T-helper 17 cell (primary cell): Measurements from ENCODE around the gene UPF1. TPM values are rescaled to one million over a fixed set of nuclear protein-coding genes. Genes with fewer than 3 reads are reported as not detected.
A peak's percentile ranks its signal among the peaks of the same experiment; 100 is the strongest.

Experiments
- ATAC-seq: fragments of 150-1000 bp; cut with Tn5 transposase; 2 replicates; pipeline ENCODE4 v1.10.0; 2021; ENCODE audit warnings: mild to moderate bottlenecking, moderate library complexity
- DNase-seq, 3 donors: peaks; one replicate each; pipeline versions ENCODE4 v3.0.0 to v3.0.0-alpha.2; 2020 to 2021
- H3K9me3 ChIP-seq: one replicate; pipeline ENCODE4 v1.7.0; 2013; ENCODE audit warnings: low read length, mild to moderate bottlenecking; ENCODE audit not compliant: control insufficient read depth, poor library complexity, severe bottlenecking
- H3K27ac Mint-ChIP-seq: one replicate; pipeline ENCODE4 v1.8.0; 2022; ENCODE audit warnings: mild to moderate bottlenecking, moderate library complexity, mixed read lengths
- H3K27me3 Mint-ChIP-seq: one replicate; pipeline ENCODE4 v1.8.0; 2022; ENCODE audit warnings: mixed read lengths
- H3K36me3 Mint-ChIP-seq: one replicate; pipeline ENCODE4 v1.8.0; 2022; ENCODE audit warnings: low read depth, mixed read lengths
- H3K4me1 Mint-ChIP-seq: one replicate; pipeline ENCODE4 v1.8.0; 2022; ENCODE audit warnings: mild to moderate bottlenecking, mixed read lengths
- H3K4me3 Mint-ChIP-seq: one replicate; pipeline ENCODE4 v1.8.0; 2022; ENCODE audit warnings: mild to moderate bottlenecking, moderate library complexity, mixed read lengths
- total RNA-seq, 4 donors: library from RNA in 2 of 4; stranded (reverse) in 2 of 4; gene quantifications; one replicate each; pipeline ENCODE4 v1.2.3 and lab custom pipeline; 2022 to 2026

UPF1 gene
- total RNA-seq, 2 donors from 2014 or later, result 135 to 143 TPM

GRCh38 chr19:18889949-18890745 is 58.4 kb downstream of the UPF1 start:
- H3K4me1 Mint-ChIP-seq, result peaks cover 2% of the 10 kb centered on the region
- no peak overlapping the region for H3K27ac Mint-ChIP-seq
- peaks cover 8% of the 10 kb centered on the region for H3K27me3 Mint-ChIP-seq
- H3K4me3 Mint-ChIP-seq, result no peak overlapping the region
- ATAC-seq, result no peak
- DNase-seq, result no peak
- H3K36me3 Mint-ChIP-seq, result no peaks in the 10 kb centered on the region
- H3K9me3 ChIP-seq, result no peaks in the 10 kb centered on the region

DNA sequence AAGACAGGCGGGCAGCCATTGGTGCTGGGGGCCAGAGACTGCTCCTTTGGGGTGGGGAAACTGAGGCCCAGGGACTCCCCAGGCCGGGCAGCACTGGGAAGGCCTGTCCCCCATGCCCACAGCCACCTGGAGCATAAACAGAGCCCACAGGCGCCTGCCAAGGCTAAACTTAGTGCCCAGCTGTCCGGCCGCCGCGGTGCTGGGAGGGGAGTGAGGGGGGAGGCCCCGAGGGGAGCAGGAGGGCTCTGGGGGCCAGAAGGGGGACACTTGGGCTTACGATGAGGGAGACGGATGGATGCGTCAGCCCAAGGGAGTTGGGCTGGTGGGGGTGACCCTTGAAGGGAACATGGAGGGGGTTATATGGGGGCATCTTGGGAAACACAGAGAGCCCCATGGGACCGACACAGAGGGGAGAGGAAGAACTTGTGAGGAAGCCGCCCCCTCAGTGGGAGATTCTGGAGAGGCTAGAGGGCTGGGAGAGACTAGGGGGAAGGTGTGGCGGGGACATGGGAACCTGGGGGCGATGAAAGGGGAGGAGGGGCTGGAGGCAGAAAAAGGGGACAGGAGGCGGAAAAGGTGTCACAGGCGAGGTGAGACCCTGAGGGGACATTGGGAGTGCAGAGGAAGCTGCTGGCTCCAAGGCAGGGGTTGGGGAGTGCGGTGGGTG is 62.0 kb downstream of the UPF1 start:
- no peak overlapping the region for H3K27ac Mint-ChIP-seq
- H3K4me3 Mint-ChIP-seq, result no peak overlapping the region
- H3K9me3 ChIP-seq, result no peaks in the 10 kb centered on the region
- peaks cover 6% of the 10 kb centered on the region for H3K36me3 Mint-ChIP-seq
- no peak for ATAC-seq
- no peak for DNase-seq
- peaks cover 10% of the 10 kb centered on the region for H3K4me1 Mint-ChIP-seq
- H3K27me3 Mint-ChIP-seq, result peaks cover 26% of the 10 kb centered on the region

DNA sequence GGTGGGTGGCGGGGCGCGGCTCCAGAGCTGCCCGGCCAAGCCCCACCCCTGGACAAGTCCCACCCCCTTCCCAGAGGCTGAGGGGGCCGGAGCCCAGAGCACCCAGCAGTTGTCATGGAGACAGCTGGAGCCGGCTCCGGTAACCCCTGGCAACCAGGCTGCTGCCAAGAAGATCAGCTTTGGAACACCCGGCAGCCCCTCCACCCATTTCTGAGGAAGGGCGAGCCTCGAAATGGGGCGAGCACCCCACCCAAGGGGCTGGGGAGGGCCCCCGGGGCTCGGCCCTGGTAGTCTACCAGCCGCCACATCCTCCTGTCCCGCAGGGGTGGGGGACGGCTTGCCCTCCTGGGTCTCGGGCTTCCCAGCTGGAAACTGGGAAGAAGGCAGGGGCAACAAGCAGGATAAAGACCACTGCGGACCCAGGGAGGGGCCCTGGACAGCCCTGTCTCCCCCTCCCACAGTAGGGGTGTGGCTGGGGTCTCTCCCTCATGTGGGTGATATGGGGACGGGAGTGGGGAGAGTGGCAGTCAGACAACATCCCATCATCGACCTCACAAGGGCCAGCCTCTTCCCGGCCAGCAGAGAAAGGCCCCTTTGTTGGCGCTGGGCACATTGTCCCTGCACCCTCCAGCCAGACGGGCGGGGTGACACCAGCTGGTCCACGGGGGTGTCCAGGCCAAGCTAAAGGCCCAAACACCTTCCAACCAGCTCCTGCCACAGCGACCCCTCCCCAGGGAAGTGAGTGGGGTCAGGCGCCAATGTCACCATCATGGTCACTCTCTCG is 62.7 kb downstream of the UPF1 start:
- no peak overlapping the region for H3K27ac Mint-ChIP-seq
- peak overlapping the region; percentile 45 for H3K4me3 Mint-ChIP-seq
- ATAC-seq, result no peak
- peaks cover 26% of the 10 kb centered on the region for H3K27me3 Mint-ChIP-seq
- no peak for DNase-seq
- peaks cover 6% of the 10 kb centered on the region for H3K36me3 Mint-ChIP-seq
- H3K4me1 Mint-ChIP-seq, result peaks cover 10% of the 10 kb centered on the region
- H3K9me3 ChIP-seq, result no peaks in the 10 kb centered on the region

GRCh38 chr19:18895038-18895823 is 63.5 kb downstream of the UPF1 start:
- H3K4me1 Mint-ChIP-seq, result peaks cover 8% of the 10 kb centered on the region
- DNase-seq (no peak), ATAC-seq (no peak)
- H3K9me3 ChIP-seq, result no peaks in the 10 kb centered on the region
- peaks cover 19% of the 10 kb centered on the region for H3K27me3 Mint-ChIP-seq
- H3K36me3 Mint-ChIP-seq, result peaks cover 6% of the 10 kb centered on the region
- H3K4me3 Mint-ChIP-seq, result peak overlapping the region; percentile 45
- H3K27ac Mint-ChIP-seq, result no peak overlapping the region

DNA sequence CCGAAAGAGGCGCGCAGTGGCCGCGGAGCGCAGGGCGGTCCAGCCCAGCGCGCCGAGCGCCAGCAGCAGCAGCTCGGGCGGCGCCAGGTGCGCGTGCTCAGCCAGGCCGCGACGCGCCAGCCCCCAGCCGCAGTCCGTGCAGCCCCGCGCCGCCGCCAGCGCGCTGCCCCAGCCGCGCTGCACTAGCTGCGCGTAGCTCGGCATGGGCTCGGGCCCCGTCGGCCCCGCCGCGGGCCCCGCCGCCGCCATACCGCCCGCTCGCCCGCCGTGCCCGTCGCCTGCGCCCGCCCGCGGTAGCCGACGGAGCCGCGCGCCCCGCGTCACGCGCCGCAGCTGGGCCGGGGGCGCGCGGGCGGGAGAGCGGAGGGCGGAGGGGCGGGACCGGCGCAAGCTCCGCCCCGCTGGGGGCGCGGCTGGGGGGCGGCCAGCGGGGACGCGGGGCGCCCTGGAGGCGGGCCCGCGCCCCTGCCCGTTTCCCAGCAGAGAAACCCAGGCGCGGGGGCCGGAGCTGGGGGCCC is 64.1 kb downstream of the UPF1 start, which contains the start of gene CERS1:
Gene CERS1, minus strand, starts transcription at position 335 of the 518 bp plus-strand sequence. Its CDS starts 86 bp downstream, at position 249.
- DNase-seq (no peak), ATAC-seq (peak; percentile 27)
- Mint-ChIP-seq H3K36me3 (peaks cover 6% of the 10 kb centered on the region), H3K27me3 (peaks cover 18% of the 10 kb centered on the region), H3K4me3 (peak within 1 kb of the TSS; percentile 89), H3K4me1 (peaks cover 8% of the 10 kb centered on the region), H3K27ac (no peak within 1 kb of the TSS)
- H3K9me3 ChIP-seq, result no peaks in the 10 kb centered on the region

GRCh38 chr19:18896421-18896841 is 64.7 kb downstream of the UPF1 start:
- no peak for DNase-seq
- Mint-ChIP-seq H3K36me3 (peaks cover 6% of the 10 kb centered on the region), H3K4me3 (peak overlapping the region; percentile 89), H3K4me1 (peaks cover 8% of the 10 kb centered on the region), H3K27ac (no peak overlapping the region), H3K27me3 (peaks cover 18% of the 10 kb centered on the region)
- ATAC-seq, result no peak
- no peaks in the 10 kb centered on the region for H3K9me3 ChIP-seq

- ATAC-seq (peak; percentile 22), DNase-seq (no peak)
- Mint-ChIP-seq H3K4me1 (peaks cover 8% of the 10 kb centered on the region), H3K36me3 (peaks cover 6% of the 10 kb centered on the region), H3K27ac (no peak overlapping the region), H3K4me3 (peak overlapping the region; percentile 89), H3K27me3 (peaks cover 18% of the 10 kb centered on the region)
- H3K9me3 ChIP-seq, result no peaks in the 10 kb centered on the region
Observed at GRCh38 chr19:18897094-18898029, 65.6 kb downstream of the UPF1 start.

- Mint-ChIP-seq H3K36me3 (peaks cover 6% of the 10 kb centered on the region), H3K27ac (no peak overlapping the region), H3K4me1 (peaks cover 10% of the 10 kb centered on the region), H3K4me3 (no peak overlapping the region), H3K27me3 (peaks cover 18% of the 10 kb centered on the region)
- no peak for DNase-seq
- ATAC-seq, result no peak
- H3K9me3 ChIP-seq, result no peaks in the 10 kb centered on the region
Observed at GRCh38 chr19:18898081-18898606, 66.4 kb downstream of the UPF1 start.

- Mint-ChIP-seq H3K27ac (no peak overlapping the region), H3K4me1 (peaks cover 10% of the 10 kb centered on the region), H3K27me3 (peaks cover 18% of the 10 kb centered on the region), H3K4me3 (no peak overlapping the region), H3K36me3 (peaks cover 6% of the 10 kb centered on the region)
- no peak for ATAC-seq
- H3K9me3 ChIP-seq, result no peaks in the 10 kb centered on the region
- DNase-seq, result no peak
Observed at GRCh38 chr19:18898607-18899408, 67.0 kb downstream of the UPF1 start.

GRCh38 chr19:18899624-18900560 is 68.1 kb downstream of the UPF1 start:
- H3K36me3 Mint-ChIP-seq, result peaks cover 6% of the 10 kb centered on the region
- H3K9me3 ChIP-seq, result no peaks in the 10 kb centered on the region
- H3K27me3 Mint-ChIP-seq, result peaks cover 18% of the 10 kb centered on the region
- H3K4me3 Mint-ChIP-seq, result no peak overlapping the region
- no peak overlapping the region for H3K27ac Mint-ChIP-seq
- DNase-seq (no peak), ATAC-seq (peak; percentile 9)
- H3K4me1 Mint-ChIP-seq, result peaks cover 10% of the 10 kb centered on the region
